Hypothalamus (tissue), 51 donors: ENCODE data around the gene SLC9A5.

ENCODE experiments used
- DNase-seq, 51 donors: peaks; one replicate each; lab custom pipeline; 2025; lab: John Stamatoyannopoulos, UW

Gene SLC9A5

DNA sequence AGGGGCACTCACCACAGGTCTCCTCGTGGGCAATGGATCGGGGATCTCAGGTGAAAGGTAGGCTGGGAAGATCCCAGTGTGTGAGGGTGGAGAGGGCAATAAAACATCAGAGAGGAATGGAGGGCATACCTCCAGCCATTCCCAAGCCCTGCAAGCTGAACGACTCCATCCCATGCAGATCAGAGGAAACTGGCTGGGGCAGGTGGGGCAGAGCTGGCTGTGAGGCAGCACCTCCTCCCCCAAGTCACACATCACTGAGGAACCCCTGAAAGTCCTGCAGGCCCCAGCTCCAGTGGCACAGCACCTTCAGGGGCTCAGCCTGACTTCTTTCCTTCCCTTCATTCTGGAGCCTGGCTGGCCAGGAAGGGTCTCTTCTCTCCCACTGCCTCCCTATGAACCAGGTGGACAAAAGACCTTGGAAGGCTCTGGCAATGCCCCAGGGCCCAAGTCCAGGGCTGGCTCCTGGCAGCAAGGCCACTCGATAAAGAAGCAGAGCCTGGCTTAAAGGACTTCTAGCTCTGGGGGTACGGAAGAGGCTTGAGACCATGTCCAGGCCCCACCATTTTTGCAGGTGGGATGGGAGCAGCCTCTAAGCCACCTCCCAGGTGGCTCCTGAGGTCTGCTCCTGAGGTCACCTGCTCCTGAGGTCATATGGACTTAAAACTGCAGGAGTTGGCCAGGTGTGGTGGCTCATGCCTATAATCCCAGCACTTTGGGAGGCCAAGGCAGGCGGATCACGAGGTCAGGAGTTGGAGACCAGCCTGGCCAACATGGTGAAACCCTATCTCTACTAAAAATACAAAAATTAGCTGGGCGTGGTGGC lies 35.4 kb upstream of the SLC9A5 start:
- DNase-seq: no peak

DNA sequence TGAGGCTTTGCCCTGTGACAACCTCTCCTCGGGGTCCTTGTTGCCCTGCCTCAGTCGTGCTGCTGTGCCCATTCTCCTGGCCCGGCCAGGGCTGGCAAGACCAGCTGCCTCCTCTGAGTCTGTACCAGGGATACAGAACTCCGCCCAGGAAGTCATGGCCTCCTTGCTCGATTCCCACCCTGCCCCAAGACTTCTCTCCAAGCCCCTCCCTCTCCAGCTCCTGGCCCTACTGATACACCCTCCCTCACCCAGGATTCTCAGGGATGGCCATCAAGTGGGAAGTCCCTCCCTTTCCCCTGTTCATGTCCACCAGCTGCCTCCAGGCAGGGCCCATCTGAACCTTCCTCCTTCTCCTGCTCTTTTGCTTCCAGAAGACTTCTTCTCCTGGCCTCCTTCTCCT lies 33.1 kb upstream of the SLC9A5 start:
- no peak for DNase-seq

DNA sequence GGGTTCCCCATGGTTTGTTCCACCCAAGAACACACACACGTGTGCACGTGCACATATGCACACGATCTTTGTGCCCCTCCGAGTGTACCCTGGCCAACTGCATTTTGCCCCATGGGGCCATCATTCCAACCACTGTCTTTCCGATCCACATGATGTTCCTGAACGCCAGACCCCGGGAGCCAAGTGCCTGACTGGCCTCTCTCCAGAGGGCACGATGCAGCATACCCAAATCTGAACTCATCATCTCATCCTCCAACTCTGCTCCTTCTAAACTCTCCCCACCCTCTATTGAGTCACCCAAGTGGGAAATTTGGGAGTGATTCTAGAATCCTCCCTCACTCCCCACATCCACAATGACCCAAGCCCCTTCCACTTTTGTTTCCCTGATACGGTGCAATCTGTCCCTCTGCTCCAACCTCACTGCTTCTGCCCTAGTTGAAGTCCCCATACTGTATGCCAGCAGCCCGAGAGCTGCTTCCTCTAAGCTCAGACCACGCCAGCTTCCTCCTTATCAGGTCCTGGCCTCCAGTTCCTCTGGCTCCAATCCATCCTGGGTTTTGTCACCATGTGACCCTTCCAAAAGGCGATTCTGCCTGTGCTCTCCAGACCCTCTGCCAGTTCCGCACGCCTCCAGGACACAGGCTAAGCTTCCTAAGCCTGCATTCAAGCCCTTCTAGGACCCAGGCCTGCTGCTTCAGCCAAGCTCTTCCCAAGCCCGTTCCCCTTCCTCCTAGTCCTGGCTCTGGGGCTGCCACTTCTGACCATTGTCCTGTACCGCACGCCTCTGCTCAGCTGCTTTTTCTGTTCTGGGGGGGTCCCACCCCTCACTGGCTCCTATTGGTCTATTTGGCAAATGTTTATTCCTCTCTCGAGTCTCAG lies 31.9 kb upstream of the SLC9A5 start:
- peak in 4 of 51 donors; percentile 3 to 26 (median 12) for DNase-seq

DNA sequence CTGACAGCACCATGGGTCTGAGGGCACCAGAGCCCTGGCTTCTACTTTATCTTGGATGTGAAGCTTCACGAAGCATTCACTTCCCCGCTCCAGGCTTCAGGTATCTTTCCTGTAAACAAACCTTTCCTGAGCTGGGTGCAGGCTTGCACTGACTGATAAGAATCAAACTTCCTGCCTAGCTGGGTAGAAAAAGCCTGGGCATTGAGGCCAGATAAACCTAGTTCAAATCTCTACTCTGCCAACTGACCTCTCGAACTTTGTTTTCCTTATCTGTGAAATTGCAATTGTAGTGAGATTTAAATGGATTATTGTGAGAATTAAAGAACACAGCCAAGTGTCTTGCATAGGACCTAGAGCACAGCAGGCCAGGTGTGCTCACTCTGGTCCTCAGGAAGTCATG lies 24.8 kb upstream of the SLC9A5 start:
- DNase-seq: no peak

DNA sequence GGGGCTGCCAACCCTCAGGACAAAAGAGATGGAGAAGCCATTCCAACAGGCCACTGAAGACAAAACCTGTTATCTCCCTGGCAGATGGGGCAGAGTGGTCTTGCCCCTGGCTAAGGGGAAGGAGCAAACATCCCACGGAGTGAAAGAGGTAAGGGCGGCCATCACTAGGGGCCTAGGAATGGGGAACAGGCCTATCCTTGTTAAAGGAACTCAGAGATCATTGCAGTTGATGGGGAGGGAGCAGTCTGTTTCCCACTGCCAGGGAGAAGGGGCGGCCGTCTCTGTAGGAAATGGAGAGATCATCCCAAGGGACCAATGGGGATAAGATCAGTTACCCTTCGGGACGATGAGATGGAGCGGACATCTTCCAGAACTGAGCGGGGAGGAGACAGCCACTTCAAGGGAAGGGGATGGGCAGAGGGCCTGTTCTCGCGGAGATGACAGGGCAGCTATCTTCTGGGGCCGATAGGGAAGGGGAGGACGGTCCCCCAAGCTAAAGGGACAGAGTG lies 22.4 kb upstream of the SLC9A5 start:
- no peak for DNase-seq

DNA sequence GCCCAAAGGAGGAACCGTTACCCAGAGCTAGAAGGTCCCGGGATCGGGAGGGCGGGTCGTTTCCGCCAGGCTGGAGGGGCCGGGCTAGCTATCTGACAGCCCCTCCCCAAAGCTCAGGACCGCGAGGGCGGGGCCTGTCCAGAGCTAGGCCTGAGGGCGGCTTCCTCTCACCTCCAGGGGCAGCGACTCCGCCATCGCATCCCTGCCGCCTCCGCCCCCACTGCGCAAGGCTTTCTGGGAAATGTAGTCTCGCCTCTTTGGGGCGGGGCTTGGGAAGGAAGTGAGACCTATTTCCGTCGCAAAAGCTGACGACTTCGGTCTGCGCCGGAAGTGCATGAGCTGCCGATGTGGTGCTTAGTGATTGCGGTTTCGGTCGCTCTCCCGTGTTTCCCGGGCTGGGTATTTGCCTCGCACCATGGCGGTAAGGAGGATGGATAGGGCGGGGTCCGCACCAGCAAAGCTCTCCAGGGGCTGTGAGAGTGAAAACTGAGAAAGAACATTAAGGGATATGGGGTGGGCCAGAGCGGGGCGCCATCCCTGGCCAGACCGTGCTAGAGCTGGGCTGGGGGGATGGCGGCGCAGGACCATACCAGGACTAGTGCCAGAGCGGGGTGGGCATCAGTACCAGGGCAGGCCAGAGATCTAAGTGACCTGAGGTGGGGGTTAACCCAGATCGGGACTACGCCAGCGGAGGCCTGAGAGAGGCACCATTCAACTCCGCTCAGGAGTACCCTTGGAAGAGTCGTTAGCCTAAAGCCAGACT lies 21.8 kb upstream of the SLC9A5 start, which contains the start of gene TMEM208:
Gene TMEM208 (plus strand): TSS at position 327 of the 763 bp plus-strand sequence. CDS start 89 bp downstream, at position 416.
- peak; percentile 72 to 98 (median 92) for DNase-seq

DNA sequence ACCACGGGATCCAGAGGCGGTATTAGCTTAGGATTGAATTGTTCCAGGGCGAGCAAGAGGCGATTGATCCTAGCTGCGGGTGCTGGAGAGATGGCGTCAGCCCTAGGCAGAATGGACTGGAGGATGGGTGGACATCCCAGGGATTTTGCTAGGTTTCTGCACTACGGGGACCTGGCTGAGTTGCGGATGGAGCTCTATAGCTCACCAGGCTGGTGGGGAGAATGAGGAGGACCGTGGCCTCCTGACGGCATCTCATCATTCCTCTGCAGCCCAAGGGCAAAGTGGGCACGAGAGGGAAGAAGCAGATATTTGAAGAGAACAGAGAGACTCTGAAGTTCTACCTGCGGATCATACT lies 21.2 kb upstream of the SLC9A5 start:
- no peak for DNase-seq

DNA sequence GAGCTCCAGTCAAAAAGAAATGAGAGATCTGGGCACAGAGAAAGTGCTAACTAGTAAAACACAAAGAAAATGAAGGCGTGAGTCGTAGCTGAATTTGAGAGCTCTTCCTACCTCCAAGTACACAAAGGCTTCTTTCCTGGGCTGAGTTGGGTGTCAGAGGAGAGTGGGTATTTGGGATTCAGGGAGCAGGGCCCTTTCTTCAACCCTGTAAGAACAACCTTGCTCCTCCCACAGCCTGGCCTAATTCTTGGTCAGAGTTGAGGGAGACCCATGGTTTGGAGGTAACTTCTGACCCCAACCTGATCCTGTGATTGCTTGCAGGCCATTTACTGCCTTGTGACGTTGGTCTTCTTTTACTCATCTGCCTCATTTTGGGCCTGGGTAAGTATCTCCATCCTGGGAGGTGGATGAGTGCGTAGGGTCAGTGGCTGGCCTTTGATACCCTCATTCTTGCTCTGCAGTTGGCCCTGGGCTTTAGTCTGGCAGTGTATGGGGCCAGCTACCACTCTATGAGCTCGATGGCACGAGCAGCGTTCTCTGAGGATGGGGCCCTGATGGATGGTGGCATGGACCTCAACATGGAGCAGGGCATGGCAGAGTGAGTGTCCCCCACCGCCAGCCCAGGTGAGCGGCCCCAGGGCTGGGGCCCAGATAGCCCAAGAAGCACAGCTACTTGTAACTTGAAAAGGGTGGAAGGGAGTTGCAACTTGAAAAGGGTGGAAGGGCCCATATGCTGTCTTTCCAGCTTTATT lies 20.6 kb upstream of the SLC9A5 start:
- no peak for DNase-seq

DNA sequence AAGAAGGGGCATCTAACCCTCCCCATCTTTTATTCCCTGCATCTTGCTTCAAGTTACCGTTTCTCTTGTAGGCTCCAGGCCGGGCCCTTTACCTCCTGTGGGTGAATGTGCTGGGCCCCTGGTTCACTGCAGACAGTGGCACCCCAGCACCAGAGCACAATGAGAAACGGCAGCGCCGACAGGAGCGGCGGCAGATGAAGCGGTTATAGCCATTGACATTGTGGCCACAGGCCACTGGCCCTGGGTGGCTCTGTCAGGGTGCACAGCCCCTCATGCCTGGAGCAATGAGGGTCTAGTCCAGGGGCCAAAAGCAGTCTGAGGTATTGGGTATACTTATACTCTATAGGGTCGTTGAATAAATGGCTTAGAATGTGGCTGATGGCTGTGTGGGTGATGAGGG lies 19.9 kb upstream of the SLC9A5 start:
- no peak for DNase-seq

DNA sequence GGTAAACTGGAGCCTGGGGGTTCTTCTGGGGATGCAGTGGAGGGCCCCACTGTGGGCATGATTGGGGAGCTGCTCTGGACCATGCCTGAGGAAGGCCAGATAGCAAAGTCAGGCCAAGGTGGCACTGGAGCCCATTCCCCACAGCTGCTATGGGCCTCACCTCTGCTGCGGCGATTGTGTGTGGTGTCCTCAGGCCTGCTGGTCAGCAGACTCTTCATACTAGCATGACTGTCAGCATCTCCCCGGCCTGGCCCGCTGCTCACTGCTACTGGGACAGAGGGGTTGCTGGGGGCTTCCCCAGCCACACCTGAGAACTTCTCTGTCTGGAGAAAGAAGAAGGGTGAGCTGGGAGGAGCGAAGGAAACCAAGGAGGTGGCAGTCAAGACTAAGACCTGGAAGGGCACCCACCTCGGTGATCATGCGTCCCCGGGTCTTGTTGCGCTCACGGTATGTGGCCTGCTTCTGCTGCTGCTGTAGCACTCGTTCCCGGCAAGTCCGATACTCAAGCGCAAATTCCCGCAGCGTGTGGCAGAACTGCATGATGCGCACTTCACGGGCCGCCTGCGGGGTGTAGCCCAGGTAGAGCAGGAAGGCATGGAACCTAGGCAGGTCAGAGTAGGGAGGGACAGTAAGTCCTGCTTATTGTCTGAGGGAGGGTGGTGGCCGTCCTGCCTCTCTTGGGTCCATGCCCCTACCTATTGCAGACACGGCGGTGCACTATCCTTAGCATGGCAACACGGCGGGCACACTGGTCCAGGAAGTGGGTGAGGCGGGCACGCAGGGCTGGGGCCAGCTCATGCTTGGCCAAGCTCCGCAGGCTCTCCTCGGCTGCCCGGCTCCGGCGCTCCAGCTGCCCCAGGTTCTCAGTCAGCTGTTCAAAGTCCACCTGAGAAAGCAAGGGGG lies 18.6 kb upstream of the SLC9A5 start:
- no peak for DNase-seq

DNA sequence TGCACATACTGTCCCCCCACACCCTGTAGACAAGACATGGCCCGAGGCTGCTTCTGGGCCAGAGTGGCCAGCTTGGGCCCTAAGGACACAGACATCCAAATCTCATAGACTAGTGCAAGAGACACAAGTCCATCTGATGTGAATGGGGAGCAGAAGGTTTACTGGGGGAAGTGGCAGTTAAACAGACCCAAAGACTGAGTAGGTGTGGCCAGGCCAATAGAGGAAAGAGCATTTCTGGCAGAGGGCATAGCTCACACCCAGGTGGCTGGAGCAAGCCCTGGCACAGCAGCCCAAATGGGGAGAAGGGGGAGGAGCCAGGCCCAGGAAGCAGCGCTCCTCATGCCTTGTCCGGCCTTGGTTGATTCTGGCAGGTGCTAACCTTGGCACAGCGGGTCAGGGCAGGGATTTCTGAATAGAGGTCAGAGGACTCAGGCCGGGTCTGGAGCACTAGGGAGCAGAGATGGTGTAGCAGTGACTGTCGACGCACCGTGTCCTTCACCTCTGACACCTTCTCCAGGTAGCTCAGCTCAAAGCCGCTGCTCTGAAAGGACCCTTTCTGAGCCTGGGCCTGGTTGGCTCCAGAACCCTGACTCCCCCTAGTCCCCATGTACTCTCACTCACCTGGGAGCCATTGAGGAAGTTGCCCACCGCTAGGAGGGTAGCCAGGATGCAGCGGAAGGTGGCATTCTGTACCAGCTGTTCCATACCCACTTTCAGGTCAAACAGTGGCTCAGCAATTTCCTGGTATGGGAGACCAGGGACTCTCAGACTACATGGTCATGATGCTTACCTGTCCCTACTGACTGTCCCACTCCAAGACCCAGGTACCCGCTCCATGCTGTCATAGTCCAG lies 17.7 kb upstream of the SLC9A5 start:
- DNase-seq: no peak

DNA sequence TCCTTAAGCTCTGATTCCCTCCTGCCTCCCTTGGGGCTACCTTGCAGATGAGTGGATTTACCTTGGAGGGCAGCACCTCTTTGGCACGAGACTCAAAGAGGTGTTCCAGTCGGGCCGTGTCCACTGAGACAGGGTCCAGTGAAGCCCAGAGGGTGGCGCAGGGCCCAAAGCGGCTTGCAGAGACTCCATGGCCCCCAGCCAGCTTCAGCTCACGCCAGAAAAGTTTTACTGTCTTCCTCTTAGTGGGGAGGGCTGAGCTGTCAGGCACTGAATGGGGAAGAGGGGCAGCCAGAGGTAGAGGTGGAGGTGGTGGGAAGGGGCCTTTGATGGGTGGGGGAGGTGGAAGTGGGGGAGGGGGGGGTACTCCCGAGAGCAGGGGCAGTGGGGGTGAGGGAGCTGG lies 15.2 kb upstream of the SLC9A5 start:
- no peak for DNase-seq

DNA sequence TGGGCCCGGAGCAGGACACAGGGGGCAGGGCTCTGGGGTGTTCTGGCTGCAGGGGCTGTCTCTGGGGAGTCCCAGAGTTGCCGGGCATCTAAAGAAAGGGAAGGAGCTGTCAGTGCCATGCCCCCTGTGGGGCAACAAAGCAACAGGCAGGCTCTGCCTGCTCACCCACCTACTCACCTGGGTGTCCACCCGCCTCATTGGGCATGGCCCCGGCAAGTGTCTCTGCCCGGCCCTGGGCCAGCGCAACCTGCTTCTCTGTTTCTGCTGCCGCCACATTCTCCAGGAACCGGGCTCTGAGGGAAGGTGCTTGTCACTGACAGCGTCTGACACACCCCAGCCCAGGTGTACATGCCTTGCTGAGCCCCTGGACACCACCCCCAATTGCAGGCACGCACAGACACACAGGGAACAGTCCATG lies 14.6 kb upstream of the SLC9A5 start:
- no peak for DNase-seq

DNA sequence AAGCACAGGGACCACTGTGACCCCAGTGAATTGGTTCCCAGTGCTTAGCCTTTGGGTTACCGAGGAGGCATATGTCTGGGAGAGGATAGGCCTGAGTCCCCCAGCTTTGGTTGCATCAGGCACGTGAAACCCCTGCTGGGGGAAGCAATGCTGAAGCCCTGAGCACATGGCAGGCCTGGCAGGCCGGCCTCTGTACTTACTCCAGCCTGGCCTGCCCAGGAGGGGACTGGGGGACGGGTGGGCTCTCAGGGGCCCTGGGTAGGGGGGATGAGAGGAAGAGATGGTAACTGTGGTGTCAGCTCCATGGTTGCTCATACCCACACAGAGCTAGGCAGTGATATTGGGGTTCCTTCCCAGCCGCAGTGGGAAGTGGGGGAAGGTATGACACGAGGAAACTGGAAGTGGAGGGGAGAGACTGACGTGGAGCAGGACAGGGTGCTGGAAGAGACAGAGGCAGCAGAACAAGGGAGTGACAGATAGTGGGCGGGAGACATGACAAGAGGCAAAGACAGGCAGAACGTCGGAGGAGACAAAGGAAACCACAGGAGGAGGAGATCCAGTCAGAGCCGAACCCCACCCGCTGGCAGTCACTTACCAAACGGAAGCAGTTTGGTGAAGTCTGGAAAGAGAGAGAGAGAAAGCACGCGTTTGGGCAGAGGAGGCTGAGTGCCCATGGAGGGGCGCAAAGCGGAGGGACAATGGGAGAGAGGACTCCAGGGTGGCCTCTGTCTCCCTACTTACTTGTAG lies 12.8 kb upstream of the SLC9A5 start:
- DNase-seq: peak in 2 of 51 donors; percentile 21 to 59

DNA sequence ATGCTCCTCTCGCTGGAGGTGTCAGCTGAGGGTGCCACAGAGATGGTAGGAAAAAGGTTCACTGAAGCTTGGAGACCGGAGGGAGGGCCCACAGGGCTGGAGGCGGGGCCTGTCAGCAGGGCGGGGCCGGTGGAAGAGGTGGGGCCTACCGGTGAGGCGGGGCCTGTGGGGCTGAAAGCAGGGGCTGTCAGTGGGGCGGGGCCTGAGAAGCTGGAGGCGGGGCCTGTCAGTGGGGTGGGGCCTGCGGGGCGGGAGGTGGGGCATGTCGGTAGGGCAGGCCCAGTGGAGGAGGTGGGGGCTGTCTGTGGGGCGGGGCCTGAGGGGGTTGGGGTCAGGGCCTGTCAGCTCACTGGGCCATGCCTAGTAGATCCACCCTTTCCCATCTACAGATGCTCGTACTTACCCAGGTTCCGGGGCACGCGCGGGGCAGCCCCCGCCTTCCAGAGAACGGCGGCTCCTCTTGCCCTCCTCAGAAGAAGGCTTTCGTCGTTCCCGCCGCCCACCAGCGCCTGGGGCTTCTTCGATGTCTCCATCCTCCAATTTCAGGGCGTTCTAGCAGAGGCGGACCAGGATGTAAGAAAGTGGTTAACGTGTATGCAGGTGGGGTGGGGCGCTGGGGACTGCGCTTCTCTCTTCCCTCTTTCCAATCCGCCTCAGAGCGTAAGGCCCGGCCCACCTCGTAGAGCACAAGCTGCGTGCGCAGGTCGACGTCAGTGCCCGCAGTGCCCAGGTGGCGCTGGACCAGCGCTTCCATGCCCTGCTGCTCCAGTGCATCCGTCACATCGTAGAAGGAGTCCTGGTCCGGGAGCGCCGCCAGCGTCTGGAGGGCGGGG lies 12.0 kb upstream of the SLC9A5 start:
- peak in 15 of 51 donors; percentile 7 to 66 (median 27) for DNase-seq
